HepG2 (cell line): ENCODE measurements around the gene GSTK1. TPM values are rescaled to one million over a fixed set of nuclear protein-coding genes. Genes with fewer than 3 reads are reported as not detected.

ENCODE experiments used
- FOXK2 ChIP-seq: fragments of 450-650 bp; IDR thresholded peaks from 2 replicates; pipeline ENCODE4 v1.6.1; 2016
- RFX3 ChIP-seq: IDR thresholded peaks from 2 replicates; pipeline ENCODE4 v1.6.1; 2016; ENCODE audit warnings: missing biosample characterization, missing genetic modification reagents
- SAP130 ChIP-seq: IDR thresholded peaks from 2 replicates; pipeline ENCODE4 v1.6.1; 2016; ENCODE audit warnings: low read depth
- SNRNP70 ChIP-seq: fragments of 200-400 bp; formaldehyde crosslinking; IDR thresholded peaks from 2 replicates; pipeline ENCODE4 v1.6.1; 2017; ENCODE audit warnings: mild to moderate bottlenecking, low read depth, low read length, moderate library complexity
- SOX13 ChIP-seq, 3 experiments: fragments of 450-650 bp in 1 of 3; sonication (generic) in 1 of 3; formaldehyde crosslinking in 1 of 3; IDR thresholded peaks in 2 of 3; conservative IDR thresholded peaks in 1 of 3; 2 replicates each; pipeline versions ENCODE4 v1.5.0 to v1.6.1; 2016 to 2020; ENCODE audit warnings: antibody characterized with exemption in 1 of 3, mild to moderate bottlenecking in 1 of 3, missing compliant biosample characterization in 1 of 3, missing genetic modification reagents in 1 of 3, moderate library complexity in 1 of 3
- SOX5 ChIP-seq: IDR thresholded peaks from 2 replicates; pipeline ENCODE4 v1.6.1; 2016; ENCODE audit warnings: borderline replicate concordance
- TGIF2 ChIP-seq: IDR thresholded peaks from 2 replicates; pipeline ENCODE4 v1.6.1; 2016; ENCODE audit warnings: control low read depth, missing compliant biosample characterization
- ZNF660 ChIP-seq: sonication (generic); formaldehyde crosslinking; IDR thresholded peaks from 2 replicates; pipeline ENCODE4 v1.5.1; 2020; ENCODE audit warnings: mild to moderate bottlenecking, low read depth, missing genetic modification reagents, borderline replicate concordance
- polyA plus RNA-seq, 8 experiments: library from polyadenylated mRNA; depleted of rRNA in 3 of 8; stranded (reverse) in 7 of 8; unstranded in 1 of 8; fragments of >200 nt; fragmentation: Illumina TruSeq in 4 of 8; extraction: Trizol in 4 of 8; gene quantifications; 2 replicates each; pipeline versions ENCODE4 v1.2.1 to v1.2.3, GENCODE V29; 2011 to 2016; ENCODE audit warnings: low read depth in 4 of 8, missing spikeins in 1 of 8, mixed read lengths in 1 of 8; ENCODE audit not compliant: insufficient read depth in 1 of 8
- total RNA-seq, 5 experiments: library from RNA; depleted of rRNA; stranded (reverse); fragments of >200 nt; fragmentation: Illumina TruSeq; extraction: Trizol; gene quantifications; 2 replicates each; pipeline ENCODE4 v1.2.3, GENCODE V29; 2016; ENCODE audit warnings: low read depth in 1 of 5
- TF ChIP-seq, protein P1 (sequence below): fragments of 450-650 bp; IDR thresholded peaks from 2 replicates; pipeline ENCODE4 v1.6.1; 2016
- TF ChIP-seq, protein P2 (sequence below): IDR thresholded peaks from 2 replicates; pipeline ENCODE4 v1.6.1; 2012; ENCODE audit warnings: low read depth, low read length, improper control_type of control experiment

Gene GSTK1
- total and polyA plus RNA-seq, 2 of the 13 experiments (the other 11 are each of a cell fraction or from before 2014, with no cell fraction given): 64.6 to 92.1 TPM

DNA sequence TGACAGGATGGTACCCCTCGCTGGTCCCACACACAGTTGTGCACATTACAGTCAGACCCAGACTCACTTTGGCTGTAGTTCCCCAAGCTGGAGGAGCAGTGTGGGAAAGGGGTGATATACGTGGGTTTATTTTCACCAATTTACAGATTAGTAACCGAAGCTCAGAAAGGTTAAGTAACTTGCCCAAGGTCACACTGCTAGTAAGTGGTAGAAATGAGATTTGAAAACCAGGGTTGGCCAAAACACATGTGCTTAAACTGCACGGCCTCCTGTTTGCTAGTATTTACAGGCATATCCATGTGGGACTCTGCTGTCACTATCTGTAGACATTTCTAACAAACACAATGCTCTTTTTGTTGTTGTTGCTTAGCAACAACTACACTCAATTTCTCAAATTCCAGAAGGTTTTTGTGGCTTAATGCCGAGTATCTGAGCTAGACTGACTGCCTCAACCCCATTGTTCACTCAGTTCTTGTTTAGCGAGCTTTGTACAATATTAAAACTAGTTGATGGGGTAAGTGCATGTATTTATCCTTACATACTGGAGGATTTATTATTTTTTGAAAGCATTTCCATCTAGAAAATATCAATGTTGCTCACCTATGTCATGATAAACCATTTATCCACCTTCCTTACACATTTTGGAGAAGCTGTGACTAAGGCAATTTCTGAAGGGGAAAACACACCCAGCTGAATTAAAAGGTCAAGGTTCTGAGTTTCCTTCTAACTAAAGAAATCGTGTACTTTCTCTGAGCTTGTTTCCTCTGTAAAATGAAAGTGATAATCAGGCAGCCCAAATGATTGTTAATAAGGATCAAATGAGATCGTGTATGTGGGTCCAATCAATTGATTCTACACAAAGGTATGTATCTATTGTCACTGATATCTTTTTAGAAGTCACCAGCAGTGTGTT lies 16.2 kb downstream of the GSTK1 start (continued):
- TF ChIP-seq, protein P1, sequence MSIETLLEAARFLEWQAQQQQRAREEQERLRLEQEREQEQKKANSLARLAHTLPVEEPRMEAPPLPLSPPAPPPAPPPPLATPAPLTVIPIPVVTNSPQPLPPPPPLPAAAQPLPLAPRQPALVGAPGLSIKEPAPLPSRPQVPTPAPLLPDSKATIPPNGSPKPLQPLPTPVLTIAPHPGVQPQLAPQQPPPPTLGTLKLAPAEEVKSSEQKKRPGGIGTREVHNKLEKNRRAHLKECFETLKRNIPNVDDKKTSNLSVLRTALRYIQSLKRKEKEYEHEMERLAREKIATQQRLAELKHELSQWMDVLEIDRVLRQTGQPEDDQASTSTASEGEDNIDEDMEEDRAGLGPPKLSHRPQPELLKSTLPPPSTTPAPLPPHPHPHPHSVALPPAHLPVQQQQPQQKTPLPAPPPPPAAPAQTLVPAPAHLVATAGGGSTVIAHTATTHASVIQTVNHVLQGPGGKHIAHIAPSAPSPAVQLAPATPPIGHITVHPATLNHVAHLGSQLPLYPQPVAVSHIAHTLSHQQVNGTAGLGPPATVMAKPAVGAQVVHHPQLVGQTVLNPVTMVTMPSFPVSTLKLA: peak; percentile 80
- TF ChIP-seq SNRNP70 (no peak), FOXK2 (peak; percentile 42; the same call in 1 of the 2 replicates), SOX5 (CRISPR knock-in tag) (peak; percentile 32; the same call in 1 of the 2 replicates), SOX13 (IDR thresholded peaks at IDR 0.05) (no peak), SOX13 (CRISPR knock-in tag; conservative IDR thresholded peaks at IDR 0.05 in 1 of 2, IDR thresholded peaks at IDR 0.05 in 1 of 2) (peak in 1 of 2 experiments; percentile 44; a peak in 1 of 4 replicates), TGIF2 (CRISPR knock-in tag) (peak; percentile 79; the same call in 1 of the 2 replicates), ZNF660 (CRISPR knock-in tag) (no peak), RFX3 (CRISPR knock-in tag) (peak; percentile 64), SAP130 (CRISPR knock-in tag) (peak; percentile 84)
- TF ChIP-seq, protein P2, sequence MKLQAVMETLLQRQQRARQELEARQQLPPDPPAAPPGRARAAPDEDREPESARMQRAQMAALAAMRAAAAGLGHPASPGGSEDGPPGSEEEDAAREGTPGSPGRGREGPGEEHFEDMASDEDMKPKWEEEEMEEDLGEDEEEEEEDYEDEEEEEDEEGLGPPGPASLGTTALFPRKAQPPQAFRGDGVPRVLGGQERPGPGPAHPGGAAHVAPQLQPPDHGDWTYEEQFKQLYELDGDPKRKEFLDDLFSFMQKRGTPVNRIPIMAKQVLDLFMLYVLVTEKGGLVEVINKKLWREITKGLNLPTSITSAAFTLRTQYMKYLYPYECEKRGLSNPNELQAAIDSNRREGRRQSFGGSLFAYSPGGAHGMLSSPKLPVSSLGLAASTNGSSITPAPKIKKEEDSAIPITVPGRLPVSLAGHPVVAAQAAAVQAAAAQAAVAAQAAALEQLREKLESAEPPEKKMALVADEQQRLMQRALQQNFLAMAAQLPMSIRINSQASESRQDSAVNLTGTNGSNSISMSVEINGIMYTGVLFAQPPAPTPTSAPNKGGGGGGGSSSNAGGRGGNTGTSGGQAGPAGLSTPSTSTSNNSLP: 0 out of 2 replicates have a peak, but pooled peaks have one; percentile 33
